Frontal cortex (tissue), 3 donors: Measurements from ENCODE around the gene C17orf114.
A peak's percentile ranks its signal among the peaks of the same experiment; 100 is the strongest.

Experiments used
- DNase-seq, 2 donors: peaks; one replicate each; pipeline ENCODE4 v3.0.0; 2012; ENCODE audit warnings: low spot score in 2 of 2
- FAIRE-seq: peaks from 2 replicates; lab custom pipeline; 2012; peaks lifted over from hg19 to GRCh38; lab: Jason Lieb, UNC
- donor health status: control.
- donor health status: control.
- donor health status: control.

C17orf114 gene

GRCh38 chr17:4788807-4789700 lies 13.1 kb downstream of the C17orf114 start, which contains the start of gene GLTPD2:
Gene GLTPD2 (plus strand): TSS chr17:4788964. CDS start chr17:4789012, 48 bp downstream.
- no peak for DNase-seq
- FAIRE-seq, result no peak

GRCh38 chr17:4788159-4788806 lies 13.8 kb downstream of the C17orf114 start:
- DNase-seq, result no peak
- no peak for FAIRE-seq

- no peak for FAIRE-seq
- DNase-seq, result no peak
Observed at GRCh38 chr17:4786516-4786915, 15.6 kb downstream of the C17orf114 start.

GRCh38 chr17:4786106-4786511 lies 16.0 kb downstream of the C17orf114 start, which contains the start of gene VMO1:
Gene VMO1 (minus strand): TSS chr17:4786364. CDS start chr17:4786352, 12 bp downstream.
- FAIRE-seq, result no peak
- no peak for DNase-seq

GRCh38 chr17:4785311-4786105 lies 16.6 kb downstream of the C17orf114 start:
- FAIRE-seq (no peak), DNase-seq (no peak)

GRCh38 chr17:4782652-4783051 lies 19.5 kb downstream of the C17orf114 start:
- FAIRE-seq (no peak), DNase-seq (peak in 1 of 2 donors; percentile 30)

- FAIRE-seq (no peak), DNase-seq (no peak)
Observed at GRCh38 chr17:4780325-4780955, 21.7 kb downstream of the C17orf114 start.

GRCh38 chr17:4777969-4778760 lies 24.0 kb downstream of the C17orf114 start:
- no peak for FAIRE-seq
- DNase-seq, result no peak

GRCh38 chr17:4772235-4772613 lies 29.9 kb downstream of the C17orf114 start:
- FAIRE-seq, result no peak
- no peak for DNase-seq

GRCh38 chr17:4771519-4772234 lies 30.5 kb downstream of the C17orf114 start, which contains the start of gene TM4SF5:
Gene TM4SF5 (plus strand): TSS chr17:4771886. CDS start chr17:4771923, 37 bp downstream.
- DNase-seq, result no peak
- FAIRE-seq, result no peak

- DNase-seq, result no peak
- no peak for FAIRE-seq
Observed at GRCh38 chr17:4769628-4770027, 32.5 kb downstream of the C17orf114 start.

- FAIRE-seq (no peak), DNase-seq (no peak)
Observed at GRCh38 chr17:4768298-4768697, 33.8 kb downstream of the C17orf114 start.

GRCh38 chr17:4766723-4767122 lies 35.4 kb downstream of the C17orf114 start:
- FAIRE-seq (no peak), DNase-seq (no peak)

GRCh38 chr17:4766201-4766600 lies 35.9 kb downstream of the C17orf114 start:
- no peak for FAIRE-seq
- no peak for DNase-seq

GRCh38 chr17:4764595-4764994 lies 37.5 kb downstream of the C17orf114 start:
- DNase-seq, result no peak
- no peak for FAIRE-seq

- no peak for DNase-seq
- no peak for FAIRE-seq
Observed at GRCh38 chr17:4759776-4760236, 42.3 kb downstream of the C17orf114 start.

- FAIRE-seq, result no peak
- DNase-seq, result no peak
Observed at GRCh38 chr17:4753392-4753791, 48.7 kb downstream of the C17orf114 start.

GRCh38 chr17:4751932-4752331 lies 50.2 kb downstream of the C17orf114 start:
- FAIRE-seq, result no peak
- no peak for DNase-seq
